B cell (primary cell): ENCODE data around the gene MAB21L4. TPM values are rescaled to one million over a fixed set of nuclear protein-coding genes. Genes with fewer than 3 reads are reported as not detected.

Experiments used
- ATAC-seq: fragments of 200-7000 bp; cut with Tn5 transposase; one replicate; pipeline ENCODE4 v1.10.0; 2021; ENCODE audit warnings: low read depth, mild to moderate bottlenecking, moderate number of reproducible peaks, moderate library complexity
- CTCF ChIA-PET: fragments of 350-600 bp; sonication (Branson Sonifier 250); formaldehyde crosslinking; loops from one replicate; lab custom pipeline; 2021; ENCODE audit warnings: antibody characterized with exemption, inconsistent platforms; lab: Charles Lee
- POLR2A ChIA-PET: fragments of 350-600 bp; sonication (Branson Sonifier 250); formaldehyde crosslinking; loops from one replicate; lab custom pipeline; 2021; ENCODE audit warnings: antibody characterized with exemption; lab: Charles Lee
- DNase-seq: peaks from one replicate; pipeline ENCODE4 v3.0.0; 2013
- H2AFZ ChIP-seq: 2 replicates; pipeline ENCODE4 v1.6.1; 2012; ENCODE audit warnings: mild to moderate bottlenecking, low read depth, low read length; ENCODE audit not compliant: insufficient read depth, poor library complexity, severe bottlenecking
- H3K27ac ChIP-seq, 2 donors: 1 replicate in 1 of 2; 2 replicates in 1 of 2; pipeline ENCODE4 v1.5.1; 2012 to 2013; ENCODE audit warnings: low read length in 2 of 2, mild to moderate bottlenecking in 2 of 2, moderate library complexity in 1 of 2
- H3K27me3 ChIP-seq, 4 experiments: fragments of 200-600 bp in 1 of 4; sonication (generic) in 1 of 4; replicated peaks in 1 of 4; 1 replicate in 2 of 4; 2 replicates in 2 of 4; pipeline versions ENCODE4 v1.6.1 to v1.7.0; 2013 to 2016; ENCODE audit warnings: low read length in 3 of 4, mild to moderate bottlenecking in 2 of 4, mixed read lengths in 1 of 4, moderate library complexity in 1 of 4; ENCODE audit not compliant: insufficient read depth in 4 of 4, control insufficient read depth in 3 of 4; ENCODE audit errors: control extremely low read depth in 1 of 4
- H3K36me3 ChIP-seq, 2 experiments: replicated peaks in 1 of 2; 1 replicate in 1 of 2; 2 replicates in 1 of 2; pipeline versions ENCODE4 v1.6.1 to v1.7.1; 2013; ENCODE audit warnings: low read length in 1 of 2; ENCODE audit not compliant: insufficient read depth in 2 of 2, control insufficient read depth in 1 of 2; ENCODE audit errors: control extremely low read depth in 1 of 2, extremely low read depth in 1 of 2
- H3K4me1 ChIP-seq, 2 donors: fragments of 200-600 bp in 1 of 2; sonication (generic) in 1 of 2; 1 replicate in 1 of 2; 2 replicates in 1 of 2; pipeline versions ENCODE4 v1.5.1 to v1.6.1; 2013 to 2017; ENCODE audit warnings: low read length in 2 of 2; ENCODE audit not compliant: control insufficient read depth in 2 of 2, insufficient read depth in 2 of 2
- H3K4me2 ChIP-seq: replicated peaks from 2 replicates; pipeline ENCODE3; 2012; ENCODE audit warnings: mild to moderate bottlenecking, low read depth, low read length; ENCODE audit not compliant: poor library complexity, severe bottlenecking
- H3K4me3 ChIP-seq, 5 experiments: fragments of 200-600 bp in 1 of 5; sonication (generic) in 1 of 5; 1 replicate in 3 of 5; 2 replicates in 2 of 5; pipeline versions ENCODE4 v1.5.1 to v1.7.0; 2011 to 2016; ENCODE audit warnings: low read length in 4 of 5, mild to moderate bottlenecking in 4 of 5, low read depth in 2 of 5, control low read depth in 1 of 5, moderate library complexity in 1 of 5; ENCODE audit not compliant: insufficient read depth in 1 of 5; ENCODE audit errors: control extremely low read depth in 1 of 5, extremely low read depth in 1 of 5
- H3K79me2 ChIP-seq: fragments of 200-600 bp; sonication (generic); one replicate; pipeline ENCODE4 v1.6.0; 2016; ENCODE audit warnings: low read length; ENCODE audit not compliant: control insufficient read depth, insufficient read depth
- H3K9ac ChIP-seq: fragments of 200-600 bp; sonication (generic); 2 replicates; pipeline ENCODE4 v1.6.1; 2017; ENCODE audit warnings: mild to moderate bottlenecking, low read length, moderate library complexity
- H3K9me3 ChIP-seq, 3 donors: one replicate each; pipeline versions ENCODE4 v1.6.1 to v1.7.1; 2013; ENCODE audit warnings: low read length in 2 of 3; ENCODE audit not compliant: control insufficient read depth in 2 of 3, insufficient read depth in 1 of 3; ENCODE audit errors: control extremely low read depth in 1 of 3
- H4K20me1 ChIP-seq: 2 replicates; pipeline ENCODE4 v1.6.0; 2012; ENCODE audit warnings: mild to moderate bottlenecking, low read length; ENCODE audit not compliant: insufficient read depth, control insufficient read depth, poor library complexity, severe bottlenecking
- H3K27ac Mint-ChIP-seq: one replicate; pipeline ENCODE4 v1.8.0; 2021; ENCODE audit warnings: mixed read lengths
- H3K27me3 Mint-ChIP-seq: one replicate; pipeline ENCODE4 v1.8.0; 2021; ENCODE audit warnings: mixed read lengths
- H3K4me1 Mint-ChIP-seq: one replicate; pipeline ENCODE4 v1.8.0; 2021; ENCODE audit warnings: mixed read lengths
- H3K4me3 Mint-ChIP-seq: one replicate; pipeline ENCODE4 v1.8.0; 2021; ENCODE audit warnings: mixed read lengths
- H3K9me3 Mint-ChIP-seq: one replicate; pipeline ENCODE4 v1.8.0; 2022; ENCODE audit warnings: mixed read lengths; ENCODE audit not compliant: insufficient read depth
- EZH2 ChIP-seq: IDR thresholded peaks from 2 replicates; pipeline ENCODE4 v1.6.1; 2012; ENCODE audit warnings: borderline replicate concordance, low read depth, mild to moderate bottlenecking, moderate library complexity, low read length; ENCODE audit not compliant: insufficient read depth, poor library complexity, severe bottlenecking
- WGBS: methylation state at CpG from one replicate; pipeline ENCODE4 v1.1.5; 2013; ENCODE audit warnings: missing lambda C conversion rate; ENCODE audit not compliant: insufficient coverage; 5-methylcytosine and 5-hydroxymethylcytosine counted together
- intact Hi-C: fragments of 100-400 bp; cut with micrococcal nuclease; formaldehyde crosslinking; loops from one replicate; pipeline ENCODE4 v1.10.0; 2022
- polyA plus RNA-seq: library from polyadenylated mRNA; depleted of rRNA; stranded (reverse); fragments of >200 nt; gene quantifications from 2 replicates; pipeline ENCODE4 v1.2.3, GENCODE V29; 2012
- total RNA-seq, 2 donors: library from RNA; stranded (reverse); fragments of 120-200 nt in 1 of 2; gene quantifications; 1 replicate in 1 of 2; 2 replicates in 1 of 2; pipeline versions ENCODE4 v1.2.3 to v1.2.4, GENCODE V29; 2013 to 2022
- TF ChIP-seq, protein P1 (sequence below): fragments of 200-600 bp; IDR thresholded peaks from one replicate; pipeline ENCODE4 v1.8.0; 2022; ENCODE audit warnings: antibody characterized with exemption, mild to moderate bottlenecking

MAB21L4 gene
- total and polyA plus RNA-seq, 2 donors (not counting 1 experiment from before 2014, with no cell fraction given) = not detected

DNA sequence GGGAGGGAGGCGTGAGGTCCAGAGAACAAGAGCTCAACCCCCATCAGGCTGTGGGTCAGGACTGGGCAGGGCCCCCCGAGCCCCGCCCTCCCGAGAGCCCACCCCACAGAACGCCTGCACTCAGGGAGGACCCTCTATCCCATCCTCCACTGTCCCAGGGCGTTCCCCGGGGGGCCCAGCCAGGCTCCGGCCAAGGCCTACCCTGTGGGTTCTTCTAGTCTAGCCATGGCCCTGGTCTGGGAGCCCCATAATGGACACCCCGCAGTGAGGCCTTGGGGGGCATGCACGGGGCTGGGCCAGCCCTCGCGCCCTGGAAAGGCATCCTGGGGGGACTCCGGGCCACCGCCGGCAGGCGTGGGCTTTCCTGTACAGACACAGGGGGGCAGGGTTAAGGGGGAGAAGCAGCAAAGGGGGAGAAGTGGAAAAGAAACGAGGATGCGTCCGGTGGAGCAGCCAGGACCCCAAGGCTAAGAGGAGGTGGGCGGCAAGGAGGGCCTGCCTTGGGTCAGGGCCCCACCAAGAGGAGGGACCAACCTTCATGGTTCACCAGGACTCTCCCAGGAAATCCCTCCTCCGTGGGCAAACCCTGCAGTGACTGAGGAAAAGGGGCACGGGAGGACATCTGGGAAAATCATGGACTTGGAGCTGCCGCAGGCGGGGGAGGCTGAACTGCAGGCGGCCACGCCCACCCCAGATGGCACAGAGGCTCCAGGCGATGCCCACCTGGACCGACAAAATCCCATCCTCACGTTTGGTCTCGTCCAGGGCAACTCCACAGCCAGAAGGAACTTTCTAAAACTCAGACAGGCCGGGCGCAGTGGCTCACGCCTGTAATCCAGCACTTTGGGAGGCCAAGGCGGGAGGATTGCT is 7.5 kb upstream of the MAB21L4 start:
- H3K4me3 Mint-ChIP-seq = no peak overlapping the region
- 89% methylated on average over 31 of the region's 34 CpGs for WGBS
- CTCF ChIA-PET = no interaction called here

DNA sequence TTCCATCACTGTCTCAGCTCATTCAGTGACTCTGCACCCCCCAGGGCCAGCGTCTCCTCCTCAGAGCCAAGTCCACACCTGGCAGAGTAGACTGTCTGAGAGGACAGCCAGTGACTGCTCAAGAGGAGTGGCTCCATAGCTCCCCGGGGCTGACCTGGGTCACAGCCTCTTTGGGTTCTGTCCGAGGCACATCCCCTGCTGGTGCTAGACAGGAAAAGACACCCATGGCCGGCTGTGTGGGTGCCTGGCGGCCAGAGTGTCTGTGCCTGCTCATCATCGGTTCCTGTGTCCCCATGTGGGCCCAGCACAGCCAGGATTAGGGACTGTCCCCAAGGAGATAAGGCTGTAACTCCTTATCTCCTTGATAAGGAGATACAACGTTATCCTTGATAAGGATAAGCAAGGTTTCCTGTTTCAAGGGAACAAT is 6.7 kb upstream of the MAB21L4 start:
- intact Hi-C loops = no loop called here

More for the DNA sequence above, 7.5 kb upstream of the MAB21L4 start:
- peaks cover 3% of the 10 kb centered on the region for H3K27me3 Mint-ChIP-seq
- no peak overlapping the region for H3K27ac Mint-ChIP-seq
- POLR2A ChIA-PET = no interaction called here
- peaks cover 0 to 5% (median 0%) of the 10 kb centered on the region in 4 experiments for H3K27me3 ChIP-seq
- no peak overlapping the region for H3K4me2 ChIP-seq
- H4K20me1 ChIP-seq = no peaks in the 10 kb centered on the region
- no peaks in the 10 kb centered on the region for H3K9me3 Mint-ChIP-seq
- H3K36me3 ChIP-seq = no peaks in the 10 kb centered on the region
- no peak overlapping the region for H3K27ac ChIP-seq
- no peak for DNase-seq
- intact Hi-C loops = no loop called here
- no peaks in the 10 kb centered on the region for H3K4me1 ChIP-seq
- no peak overlapping the region for H3K4me3 ChIP-seq
- no peaks in the 10 kb centered on the region for H3K79me2 ChIP-seq
- TF ChIP-seq EZH2 = no peak
- TF ChIP-seq, protein P1, sequence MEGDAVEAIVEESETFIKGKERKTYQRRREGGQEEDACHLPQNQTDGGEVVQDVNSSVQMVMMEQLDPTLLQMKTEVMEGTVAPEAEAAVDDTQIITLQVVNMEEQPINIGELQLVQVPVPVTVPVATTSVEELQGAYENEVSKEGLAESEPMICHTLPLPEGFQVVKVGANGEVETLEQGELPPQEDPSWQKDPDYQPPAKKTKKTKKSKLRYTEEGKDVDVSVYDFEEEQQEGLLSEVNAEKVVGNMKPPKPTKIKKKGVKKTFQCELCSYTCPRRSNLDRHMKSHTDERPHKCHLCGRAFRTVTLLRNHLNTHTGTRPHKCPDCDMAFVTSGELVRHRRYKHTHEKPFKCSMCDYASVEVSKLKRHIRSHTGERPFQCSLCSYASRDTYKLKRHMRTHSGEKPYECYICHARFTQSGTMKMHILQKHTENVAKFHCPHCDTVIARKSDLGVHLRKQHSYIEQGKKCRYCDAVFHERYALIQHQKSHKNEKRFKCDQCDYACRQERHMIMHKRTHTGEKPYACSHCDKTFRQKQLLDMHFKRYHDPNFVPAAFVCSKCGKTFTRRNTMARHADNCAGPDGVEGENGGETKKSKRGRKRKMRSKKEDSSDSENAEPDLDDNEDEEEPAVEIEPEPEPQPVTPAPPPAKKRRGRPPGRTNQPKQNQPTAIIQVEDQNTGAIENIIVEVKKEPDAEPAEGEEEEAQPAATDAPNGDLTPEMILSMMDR = no peak
- H2AFZ ChIP-seq = no peak overlapping the region
- no peak overlapping the region for H3K9ac ChIP-seq
- no peaks in the 10 kb centered on the region for H3K9me3 ChIP-seq
- no peak for ATAC-seq
- H3K4me1 Mint-ChIP-seq = no peaks in the 10 kb centered on the region

More for the DNA sequence above, 6.7 kb upstream of the MAB21L4 start:
- no peak overlapping the region for H3K4me3 Mint-ChIP-seq
- 80% methylated on average over 7 of the region's 7 CpGs for WGBS
- H3K9ac ChIP-seq = no peak overlapping the region
- no peak overlapping the region for H3K27ac Mint-ChIP-seq
- H3K4me2 ChIP-seq = no peak overlapping the region
- H3K27me3 Mint-ChIP-seq = peaks cover 3% of the 10 kb centered on the region
- peaks cover 0 to 5% (median 0%) of the 10 kb centered on the region in 4 experiments for H3K27me3 ChIP-seq
- no peaks in the 10 kb centered on the region for H3K36me3 ChIP-seq
- H2AFZ ChIP-seq = no peak overlapping the region
- no peak overlapping the region for H3K27ac ChIP-seq
- TF ChIP-seq, protein P1 = no peak
- TF ChIP-seq EZH2 = no peak
- ChIA-PET POLR2A (no interaction called here), CTCF (no interaction called here)
- no peaks in the 10 kb centered on the region for H3K4me1 Mint-ChIP-seq
- no peaks in the 10 kb centered on the region for H3K79me2 ChIP-seq
- ATAC-seq (no peak), DNase-seq (no peak)
- no peaks in the 10 kb centered on the region for H3K9me3 ChIP-seq
- no peaks in the 10 kb centered on the region for H3K9me3 Mint-ChIP-seq
- no peak overlapping the region for H3K4me3 ChIP-seq
- H4K20me1 ChIP-seq = no peaks in the 10 kb centered on the region
- no peaks in the 10 kb centered on the region for H3K4me1 ChIP-seq
